ENCODE measurements around the gene C8B.

DNA sequence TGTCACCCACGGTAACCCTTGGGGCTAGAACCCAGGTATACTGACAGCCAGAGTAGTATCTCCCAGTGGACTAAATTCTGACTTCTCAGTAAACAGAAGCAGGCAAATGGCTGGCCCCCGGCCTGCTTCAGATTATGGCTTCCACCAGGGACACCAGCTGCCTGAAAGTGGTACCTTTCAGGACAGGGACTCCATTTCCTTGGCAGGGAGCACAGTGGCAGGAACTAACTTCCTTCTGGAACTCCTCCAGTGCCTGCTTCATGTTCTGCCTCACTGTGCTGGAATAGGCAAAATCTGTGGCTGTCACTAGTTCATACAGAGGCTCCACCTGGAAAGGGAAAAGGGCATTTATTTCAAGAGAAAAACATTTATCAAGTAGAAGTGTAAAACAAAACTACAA lies 32.7 kb downstream of the C8B start:
- TF ChIP-seq, protein P1, sequence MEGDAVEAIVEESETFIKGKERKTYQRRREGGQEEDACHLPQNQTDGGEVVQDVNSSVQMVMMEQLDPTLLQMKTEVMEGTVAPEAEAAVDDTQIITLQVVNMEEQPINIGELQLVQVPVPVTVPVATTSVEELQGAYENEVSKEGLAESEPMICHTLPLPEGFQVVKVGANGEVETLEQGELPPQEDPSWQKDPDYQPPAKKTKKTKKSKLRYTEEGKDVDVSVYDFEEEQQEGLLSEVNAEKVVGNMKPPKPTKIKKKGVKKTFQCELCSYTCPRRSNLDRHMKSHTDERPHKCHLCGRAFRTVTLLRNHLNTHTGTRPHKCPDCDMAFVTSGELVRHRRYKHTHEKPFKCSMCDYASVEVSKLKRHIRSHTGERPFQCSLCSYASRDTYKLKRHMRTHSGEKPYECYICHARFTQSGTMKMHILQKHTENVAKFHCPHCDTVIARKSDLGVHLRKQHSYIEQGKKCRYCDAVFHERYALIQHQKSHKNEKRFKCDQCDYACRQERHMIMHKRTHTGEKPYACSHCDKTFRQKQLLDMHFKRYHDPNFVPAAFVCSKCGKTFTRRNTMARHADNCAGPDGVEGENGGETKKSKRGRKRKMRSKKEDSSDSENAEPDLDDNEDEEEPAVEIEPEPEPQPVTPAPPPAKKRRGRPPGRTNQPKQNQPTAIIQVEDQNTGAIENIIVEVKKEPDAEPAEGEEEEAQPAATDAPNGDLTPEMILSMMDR (IDR thresholded peaks at IDR 0.05): no peak
- no peak for TF ChIP-seq POLR2A (IDR thresholded peaks at IDR 0.05)

Data from testis (tissue), 2 donors.